Kidney capillary endothelial cell (primary cell): Measurements from ENCODE around the gene AKR1B1.

Source experiments
- DNase-seq: peaks from one replicate; pipeline ENCODE4 v3.0.0-alpha.2; 2018; ENCODE audit warnings: low spot score

The AKR1B1 gene

DNA sequence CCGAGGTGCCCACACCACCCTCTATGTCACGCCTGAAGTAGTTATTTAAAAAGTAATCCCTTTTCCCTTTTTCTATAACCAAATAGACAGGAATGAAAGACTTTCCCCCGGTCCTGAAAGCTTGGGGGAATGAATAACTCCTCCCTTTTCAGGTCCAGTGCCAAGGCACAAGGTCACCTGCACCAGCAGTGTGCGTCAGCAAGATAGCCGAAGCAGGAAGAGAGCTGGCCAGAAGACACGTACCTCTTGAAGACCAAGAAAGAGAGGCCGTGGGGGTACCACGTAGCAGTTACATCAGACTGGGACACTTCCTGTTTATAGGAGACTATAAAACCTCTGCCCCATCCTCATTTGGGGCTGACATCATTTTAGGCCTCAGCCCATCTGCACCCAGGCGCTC lies 10.7 kb upstream of the AKR1B1 start:
- DNase-seq, result no peak

DNA sequence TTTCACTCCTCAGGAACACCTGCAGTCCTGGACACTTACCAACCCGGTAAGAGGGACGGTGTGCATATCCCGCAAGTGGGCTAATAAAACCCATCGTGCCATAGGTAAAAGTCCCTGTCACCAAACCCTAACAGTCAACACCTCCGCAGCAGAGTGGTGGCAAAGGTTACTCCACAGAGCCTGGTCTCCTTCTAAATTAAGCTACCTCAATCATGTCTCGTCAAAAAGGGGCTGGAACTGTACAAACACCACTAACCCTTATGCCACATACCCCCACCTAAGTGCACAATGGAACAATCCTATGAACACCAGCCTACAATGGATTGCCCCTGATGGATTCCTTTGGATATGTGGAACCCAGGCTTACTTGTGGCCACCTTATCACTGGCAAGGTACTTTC lies 9.6 kb upstream of the AKR1B1 start:
- no peak for DNase-seq

DNA sequence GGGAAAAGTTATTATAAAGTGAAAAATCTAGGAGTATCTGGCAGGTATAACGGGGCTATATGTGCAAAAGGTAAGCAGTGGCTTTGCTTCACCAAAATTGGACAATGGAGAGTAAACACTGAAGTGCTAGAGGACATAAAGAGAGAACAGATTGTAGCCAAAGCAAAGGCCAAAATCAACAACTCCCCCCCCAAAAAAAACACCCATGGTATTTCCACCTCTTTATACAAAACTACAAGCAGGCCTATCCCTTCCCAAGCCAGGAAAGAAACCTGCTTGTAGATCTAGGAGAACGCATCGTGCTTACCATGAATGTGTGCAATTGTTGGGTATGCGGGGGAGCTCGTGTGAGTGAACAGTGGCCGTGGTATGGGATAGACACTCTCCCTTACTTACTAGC lies 9.2 kb upstream of the AKR1B1 start:
- no peak for DNase-seq

DNA sequence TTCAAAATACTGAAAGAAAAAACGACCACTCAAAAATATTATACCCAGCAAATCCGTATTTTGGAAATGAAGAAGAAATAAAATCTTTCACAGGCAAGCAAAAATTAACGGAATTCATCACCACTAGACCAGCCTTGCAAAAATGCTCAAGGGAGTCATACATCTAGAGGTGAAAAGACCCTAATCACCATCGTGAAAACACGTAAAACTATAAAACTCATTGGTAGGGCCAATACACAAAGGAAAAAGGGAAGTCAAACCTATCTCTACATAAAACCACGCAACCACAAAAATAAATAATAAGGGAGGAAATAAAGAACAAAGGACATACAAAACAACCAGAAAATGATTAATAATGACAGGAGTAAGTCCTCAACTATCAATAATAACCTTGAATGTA lies 6.6 kb upstream of the AKR1B1 start:
- no peak for DNase-seq

DNA sequence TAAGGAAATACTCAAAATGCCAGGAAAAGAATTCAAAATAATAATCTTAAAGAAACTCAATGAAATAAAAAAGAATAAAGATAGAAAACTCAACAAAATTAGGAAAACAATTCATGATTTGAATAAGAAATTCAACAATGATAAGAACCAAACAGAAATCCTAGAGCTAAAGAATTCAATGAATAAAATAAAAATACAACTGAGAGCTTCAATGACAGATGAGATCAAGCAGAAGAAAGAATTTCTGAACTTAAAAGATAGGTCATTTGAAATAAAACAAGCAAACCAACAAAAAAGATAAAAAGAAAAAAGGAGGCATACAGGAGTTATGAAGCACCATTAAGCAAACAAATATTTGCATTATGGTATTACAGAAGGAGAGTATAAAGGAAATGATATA lies 5.6 kb upstream of the AKR1B1 start:
- DNase-seq, result no peak

DNA sequence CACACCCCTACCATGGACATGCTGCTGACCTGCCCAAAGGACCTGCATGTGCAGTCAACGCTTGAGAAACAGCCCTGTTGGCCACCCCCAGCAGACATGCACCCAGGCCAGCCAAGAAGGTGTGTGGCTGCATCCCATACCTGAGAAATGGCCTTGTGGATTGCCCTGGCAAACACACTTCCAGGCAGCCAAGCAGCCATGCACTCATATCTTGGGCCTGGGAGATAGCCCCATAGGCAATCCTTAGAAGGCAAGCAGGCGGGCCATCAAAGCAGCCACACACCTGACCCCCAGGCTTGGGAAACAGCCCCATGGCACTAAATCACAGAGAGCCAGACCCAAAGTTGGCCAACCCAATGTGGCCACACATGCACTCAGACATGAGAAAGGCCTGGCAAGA lies 4.9 kb upstream of the AKR1B1 start:
- no peak for DNase-seq

DNA sequence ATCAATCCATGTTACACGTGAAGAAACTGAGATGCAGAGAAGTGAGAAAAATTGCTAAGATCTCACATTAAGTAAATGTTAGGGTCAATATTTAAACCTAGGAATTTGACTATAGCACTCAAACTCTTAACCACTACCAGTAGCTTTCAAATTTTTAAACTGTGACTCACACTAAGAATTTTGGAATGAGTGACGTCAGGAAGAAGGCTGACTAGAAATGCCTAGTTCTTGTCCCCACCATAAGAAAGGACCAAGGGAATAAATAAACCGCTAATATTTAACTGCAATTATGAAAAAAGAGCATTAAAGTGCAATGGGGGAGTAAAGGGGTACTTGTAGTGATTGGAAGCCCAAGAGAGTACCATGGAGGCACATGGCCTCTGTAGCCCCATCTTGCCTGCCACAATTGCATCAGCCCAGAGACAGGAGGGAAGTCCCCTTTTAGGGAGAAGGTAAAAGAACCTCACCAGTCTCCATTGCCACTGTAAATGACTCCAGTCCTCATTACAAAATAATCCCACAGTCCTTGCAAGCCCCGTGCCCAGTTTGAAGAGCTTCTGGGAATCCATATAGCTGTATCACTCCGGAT lies 3.5 kb upstream of the AKR1B1 start:
- no peak for DNase-seq

DNA sequence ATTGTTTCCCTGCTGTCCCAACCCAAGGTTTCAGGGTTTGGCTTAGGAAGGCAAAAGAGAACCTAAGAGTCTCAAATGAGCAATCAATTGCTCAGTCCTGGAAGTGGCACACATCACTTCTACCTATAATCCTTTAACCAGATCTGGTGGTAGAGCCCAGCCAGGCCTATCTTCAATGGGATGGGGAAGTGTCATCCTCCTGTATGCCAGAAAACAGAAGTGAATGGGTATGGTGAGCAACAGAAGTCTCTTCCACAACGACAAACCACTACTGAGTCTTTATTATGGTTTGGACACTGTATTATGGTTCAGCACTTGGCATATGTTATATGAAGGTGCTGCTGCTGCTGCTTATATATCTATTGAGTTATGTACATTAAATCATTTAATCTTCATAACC lies 3.0 kb upstream of the AKR1B1 start:
- no peak for DNase-seq

DNA sequence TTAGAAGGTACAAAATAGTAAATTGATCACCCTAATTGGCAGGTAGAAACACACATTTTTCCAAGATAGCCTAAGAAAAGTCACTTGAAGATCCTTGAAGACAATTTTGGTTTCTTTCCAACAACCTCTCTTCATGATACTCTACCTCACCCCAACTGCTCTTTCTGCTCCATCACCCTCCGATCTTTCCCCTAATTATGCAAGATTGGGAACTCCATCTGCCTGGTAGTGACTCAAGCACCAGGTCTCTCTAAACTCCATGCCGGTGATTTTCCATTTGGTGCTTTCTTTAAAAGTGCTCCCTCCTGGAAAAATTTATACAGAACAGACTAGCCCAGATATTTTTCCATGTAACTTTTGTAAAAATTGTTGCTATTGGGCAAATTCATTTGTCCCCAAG lies 1.1 kb upstream of the AKR1B1 start:
- no peak for DNase-seq

DNA sequence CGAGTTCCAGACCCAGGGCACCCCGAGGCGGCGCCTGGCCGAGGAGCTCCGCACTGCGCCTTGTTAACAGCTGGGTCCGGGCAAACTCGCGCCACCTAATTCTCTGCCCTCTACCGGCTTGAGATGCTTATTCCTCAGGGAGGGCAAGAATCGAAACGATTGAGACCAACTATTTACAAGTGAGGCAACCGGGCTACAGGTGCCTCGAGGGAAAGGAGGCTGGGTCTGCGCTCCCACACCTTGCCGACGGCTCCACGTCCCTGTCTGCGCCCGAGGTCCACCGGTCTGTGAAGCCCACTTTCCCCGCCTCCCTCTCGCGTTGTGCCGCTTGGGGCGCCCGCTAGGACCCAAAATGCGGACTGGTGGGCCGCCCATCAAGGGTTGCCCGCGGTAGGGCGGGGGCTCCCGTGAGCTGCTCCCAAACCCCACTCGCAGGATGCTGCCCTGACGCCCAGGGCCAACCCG lies 527 bp downstream of the AKR1B1 start:
- peak; percentile 22 for DNase-seq

DNA sequence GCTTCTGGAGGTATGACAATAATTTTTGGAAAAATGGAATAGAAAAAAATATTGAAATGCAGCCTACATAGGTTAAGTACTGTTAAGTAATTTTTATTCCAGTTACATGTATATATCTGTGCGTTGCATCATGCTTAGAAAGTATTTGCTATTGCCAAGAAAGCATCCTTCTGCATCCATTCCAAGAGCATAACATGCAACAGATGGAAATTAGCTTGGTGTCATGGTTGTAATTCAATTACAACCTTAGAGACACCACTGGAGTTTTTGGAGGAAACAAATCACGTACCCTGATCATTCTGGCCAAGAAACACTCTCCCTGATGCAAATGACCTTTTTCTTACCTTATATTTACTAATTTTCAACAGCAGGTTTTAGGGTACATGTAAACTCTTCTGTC lies 1.7 kb downstream of the AKR1B1 start:
- DNase-seq, result no peak

DNA sequence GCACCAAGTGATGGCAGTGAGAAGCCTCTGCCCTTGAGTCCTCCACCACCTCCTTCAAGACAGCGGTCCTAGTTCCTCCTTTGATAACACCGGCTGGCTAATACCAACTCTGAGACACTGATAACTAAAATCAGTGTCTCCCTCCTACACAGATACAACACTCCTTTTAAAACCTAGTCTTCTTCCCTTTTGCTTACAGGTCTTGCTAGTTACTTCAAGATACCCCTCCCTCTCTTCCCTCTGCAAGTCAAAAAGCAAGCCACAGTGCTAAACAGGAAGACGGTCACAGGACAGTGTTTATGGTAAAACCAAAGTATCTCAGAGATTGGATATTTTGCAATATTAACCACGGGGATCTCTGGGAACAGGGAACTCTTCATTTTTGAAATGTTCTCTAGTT lies 4.6 kb downstream of the AKR1B1 start:
- DNase-seq, result no peak

DNA sequence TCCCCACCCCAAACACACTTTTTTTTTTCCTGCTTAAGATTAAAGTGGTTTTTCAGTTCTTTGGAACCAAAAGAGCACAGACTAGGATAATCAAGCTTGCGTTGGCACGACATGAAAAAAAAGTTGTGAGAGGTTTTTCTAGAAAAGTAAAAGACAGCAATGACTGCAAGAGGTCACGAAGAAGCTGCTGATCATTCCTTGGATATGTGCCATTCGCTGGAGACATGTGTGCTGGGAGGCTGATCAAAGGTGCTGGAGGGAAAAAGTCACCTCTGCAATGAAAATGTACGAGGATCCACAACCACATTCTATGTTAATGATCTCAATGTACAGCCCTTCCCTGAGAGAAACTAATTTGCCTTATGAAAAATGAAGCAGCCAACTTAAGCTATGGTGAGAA lies 5.4 kb downstream of the AKR1B1 start:
- DNase-seq, result no peak

DNA sequence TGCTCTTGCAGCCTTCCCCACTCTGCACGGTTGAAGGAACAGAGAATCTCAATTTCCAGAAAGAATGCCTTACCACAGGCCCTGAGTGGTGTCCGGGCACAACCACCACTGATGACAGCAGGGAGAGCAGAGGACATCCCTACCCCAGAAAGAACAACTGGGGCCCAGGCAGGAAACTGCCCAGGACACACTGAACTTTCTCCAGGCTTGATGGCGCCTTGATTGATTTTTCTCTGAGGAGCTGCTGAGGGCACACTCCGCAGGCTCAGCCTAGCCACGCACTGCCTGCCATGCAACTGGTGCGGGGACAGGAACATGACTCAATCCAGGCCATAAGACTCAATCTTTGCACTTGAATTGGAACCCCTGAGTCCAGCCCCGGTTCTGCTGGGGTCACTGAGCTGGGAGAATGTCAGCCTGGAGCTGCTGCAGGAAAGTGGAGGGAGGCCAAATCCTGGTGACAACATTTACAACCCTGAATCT lies 5.9 kb downstream of the AKR1B1 start:
- no peak for DNase-seq

DNA sequence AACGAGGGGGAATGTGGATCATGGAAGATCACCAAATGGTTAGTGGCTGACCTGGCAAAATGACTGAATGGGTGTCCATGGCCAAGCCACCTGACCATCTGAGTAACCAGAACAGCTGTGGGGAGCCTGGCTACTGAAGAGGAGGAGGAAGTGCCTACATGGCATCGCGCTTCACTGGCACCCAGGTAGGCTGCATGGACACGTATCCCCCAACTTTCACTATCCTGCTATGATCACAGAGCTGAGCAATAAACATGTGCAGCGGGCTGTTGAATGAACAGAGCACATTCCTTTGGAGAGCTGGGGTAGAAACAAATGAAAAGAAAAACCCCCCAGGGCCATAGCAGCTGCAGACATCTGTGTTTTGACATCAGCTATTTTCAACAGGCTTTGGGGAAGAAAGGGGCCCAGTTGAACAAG lies 6.5 kb downstream of the AKR1B1 start:
- DNase-seq, result no peak

DNA sequence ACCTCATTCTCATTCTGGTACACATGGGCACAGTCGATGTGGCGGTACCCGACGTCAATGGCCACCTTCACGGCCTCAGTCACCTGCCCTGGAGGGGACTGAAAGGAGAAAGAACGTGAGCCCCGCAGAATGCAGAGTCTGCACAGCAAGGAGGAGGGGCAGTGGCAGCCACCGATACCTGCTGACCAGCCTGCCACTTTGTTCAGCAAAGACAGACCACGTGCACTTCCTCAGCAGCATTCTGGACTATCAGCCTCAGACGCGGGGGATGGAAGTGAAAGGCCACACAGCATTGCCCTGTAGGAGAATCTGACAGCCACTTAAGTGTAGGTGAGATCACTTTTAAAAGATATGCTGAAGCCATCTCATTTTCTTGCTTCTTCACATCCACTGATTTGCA lies 7.2 kb downstream of the AKR1B1 start:
- no peak for DNase-seq

DNA sequence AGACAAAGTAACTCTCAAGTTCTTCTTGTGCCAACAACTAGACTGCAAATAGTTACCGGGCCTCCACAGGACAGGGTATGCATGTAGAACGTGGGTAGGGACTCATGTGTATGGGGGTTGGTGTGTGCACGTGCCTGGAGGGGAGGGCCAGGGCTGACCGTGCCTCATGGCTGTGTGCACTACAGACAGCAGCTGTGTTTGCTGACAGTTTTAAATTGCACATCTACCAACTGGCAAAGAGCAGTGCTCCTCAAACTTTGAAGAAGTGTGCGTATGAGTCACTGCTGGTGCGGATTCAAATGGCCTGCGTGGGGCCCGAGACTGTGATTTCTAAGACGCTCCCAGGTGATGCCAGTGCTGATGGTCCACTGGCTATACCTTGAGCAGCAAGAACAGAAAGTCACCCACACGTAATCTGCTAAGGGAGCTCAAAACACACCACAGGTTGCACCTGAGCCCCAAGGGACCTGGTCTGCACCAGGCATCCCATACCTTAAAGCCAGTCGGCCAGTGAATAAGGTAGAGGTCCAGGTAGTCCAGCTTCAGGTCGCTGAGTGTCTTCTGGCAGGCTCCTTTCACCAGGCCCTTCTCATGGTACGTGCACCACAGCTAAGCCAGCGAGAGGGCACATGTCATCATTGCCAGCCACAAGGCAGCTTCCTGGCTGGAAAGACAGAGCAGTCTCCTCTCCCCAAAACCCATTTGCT lies 8.5 kb downstream of the AKR1B1 start:
- DNase-seq, result no peak

DNA sequence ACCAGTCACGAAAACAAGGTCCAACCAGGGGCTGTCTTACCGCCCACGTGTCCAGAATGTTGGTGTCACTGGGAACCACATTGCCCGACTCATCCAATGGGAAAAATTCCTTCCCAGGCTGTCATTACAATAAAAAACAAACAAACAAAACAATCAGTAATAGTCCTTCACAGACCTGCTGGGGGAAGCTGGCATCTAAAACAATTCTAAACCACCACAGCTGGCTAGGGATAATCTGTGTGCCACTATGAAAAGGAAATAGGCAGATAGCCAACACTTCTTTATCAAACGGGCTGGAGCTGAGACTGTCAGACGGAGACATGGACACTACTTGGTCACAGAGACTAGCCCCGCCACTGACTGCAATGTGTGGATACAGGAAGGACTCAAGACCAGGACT lies 9.2 kb downstream of the AKR1B1 start:
- no peak for DNase-seq

DNA sequence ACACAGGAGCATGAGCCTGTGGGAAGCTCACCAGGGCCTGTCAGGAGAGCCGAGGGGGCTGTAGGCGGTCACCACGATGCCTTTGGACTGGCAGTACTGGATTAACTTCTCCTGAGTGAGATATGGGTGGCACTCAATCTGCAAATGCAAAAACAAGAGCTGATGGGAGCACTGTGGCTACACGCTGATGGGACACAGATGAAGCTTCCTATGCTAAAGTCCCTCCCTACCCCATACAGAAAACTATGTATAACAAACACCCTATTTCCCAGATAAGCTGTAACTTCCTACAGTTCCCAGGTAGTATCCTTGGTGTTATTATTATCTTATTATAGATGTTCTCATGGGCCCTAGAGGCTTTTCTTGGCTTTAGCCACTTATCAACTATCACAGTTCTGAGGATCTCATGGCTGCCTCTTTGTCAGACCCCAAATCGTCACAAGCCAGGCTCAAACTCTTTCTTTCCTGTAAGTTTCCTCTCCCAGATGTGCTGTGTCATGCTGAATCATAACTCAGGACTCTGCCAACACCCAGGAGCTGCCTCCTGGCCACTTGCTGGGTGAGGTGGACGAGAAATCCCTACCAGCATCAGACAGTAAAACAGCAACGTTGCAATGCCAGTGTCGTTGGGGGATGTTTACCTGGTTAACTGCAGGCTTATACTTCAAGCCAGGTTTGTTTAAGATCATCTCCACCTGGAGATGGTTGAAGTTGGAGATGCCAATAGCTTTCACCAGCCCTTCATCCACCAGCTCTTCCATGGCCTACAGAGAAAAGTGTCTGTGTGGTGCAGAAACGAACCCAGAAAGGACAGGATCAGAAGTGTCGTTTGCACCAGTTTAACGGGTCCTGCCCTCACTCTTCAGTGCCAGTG lies 10.3 kb downstream of the AKR1B1 start:
- DNase-seq, result peak; percentile 67

DNA sequence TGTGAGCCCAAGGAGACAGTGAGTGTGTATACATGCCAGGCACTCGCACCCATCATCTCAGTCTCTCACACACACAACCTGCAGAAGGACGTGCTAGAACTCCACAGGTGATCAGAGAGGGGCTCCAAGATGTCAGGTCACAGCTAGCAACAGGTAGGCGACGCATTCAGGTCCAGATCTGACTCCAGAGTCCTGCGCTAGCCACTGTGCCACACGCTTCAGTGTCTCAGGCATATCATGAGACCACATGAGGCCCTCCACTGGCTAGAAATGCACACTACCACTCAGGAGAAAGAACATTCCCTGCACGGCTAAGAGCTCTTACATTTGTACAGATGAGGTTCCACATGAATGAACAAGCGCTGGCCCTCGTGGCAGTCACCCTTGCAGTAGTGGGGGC lies 11.5 kb downstream of the AKR1B1 start:
- DNase-seq, result no peak

DNA sequence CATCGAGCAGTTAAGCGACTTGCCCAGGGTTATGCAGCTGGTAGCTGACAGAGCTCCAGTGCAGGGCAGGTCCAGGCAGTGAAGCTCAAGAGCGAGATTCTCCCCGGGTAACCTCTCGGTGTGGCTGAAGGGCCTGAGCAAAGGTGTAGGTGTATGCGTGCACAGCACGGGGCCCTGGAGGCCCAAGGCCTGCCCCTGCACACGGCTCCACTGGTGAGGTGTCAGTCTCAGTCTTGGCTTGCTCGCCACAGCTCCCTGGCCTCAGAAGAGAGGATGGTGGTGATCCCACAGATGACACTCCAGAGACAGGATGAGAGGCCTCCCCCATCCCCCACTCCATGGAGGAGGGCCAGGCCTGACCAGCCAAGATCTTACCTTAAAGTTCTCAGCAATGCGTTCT lies 12.0 kb downstream of the AKR1B1 start:
- no peak for DNase-seq

DNA sequence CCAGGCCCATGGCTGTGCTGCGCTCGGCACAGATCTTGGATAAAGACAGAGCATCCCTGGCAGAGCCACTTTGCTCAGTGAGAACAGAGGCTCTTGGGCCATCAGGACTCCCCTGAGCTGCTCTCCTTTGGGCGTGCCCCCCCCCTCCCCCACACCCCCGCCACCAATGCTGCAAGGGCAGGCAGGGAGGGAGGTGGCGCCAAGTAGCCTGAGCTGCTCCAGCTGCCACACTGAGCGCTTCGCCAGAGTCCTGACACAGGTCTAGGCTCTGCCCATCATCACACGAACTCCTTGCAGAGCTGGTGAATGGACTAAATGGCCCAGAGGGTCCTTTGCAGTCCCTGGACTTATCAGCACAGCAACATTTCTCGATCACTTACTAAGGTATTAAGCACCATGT lies 12.5 kb downstream of the AKR1B1 start:
- DNase-seq, result no peak

DNA sequence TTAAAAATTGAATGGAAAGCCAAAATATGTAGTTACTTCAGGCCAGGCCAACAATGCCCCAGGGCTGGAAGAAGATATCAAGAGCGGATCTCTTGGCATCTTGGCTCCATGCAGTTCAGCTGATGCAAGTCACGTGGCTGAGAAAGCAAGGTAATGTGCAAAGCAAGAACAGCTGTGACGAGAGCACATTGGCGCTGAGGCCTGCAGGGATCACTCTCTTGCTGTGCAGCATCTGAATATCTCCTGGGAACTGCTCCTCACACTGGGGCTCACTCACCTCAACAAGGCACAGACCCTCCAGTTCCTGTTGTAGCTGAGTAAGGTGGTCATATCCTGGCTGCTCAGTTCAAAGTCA lies 14.0 kb downstream of the AKR1B1 start:
- DNase-seq, result no peak
